OCI-M1 (cell line): Measurements from ENCODE around the gene FADD.
"Not testable (repeated sequence)": the region's sequence is repeated elsewhere in the genome, so short reads cannot be mapped to it uniquely, and the experiment has no call there.

Experiments
- DNase-seq: peaks from one replicate; lab custom pipeline; 2025; lab: John Stamatoyannopoulos, UW

The FADD gene

DNA sequence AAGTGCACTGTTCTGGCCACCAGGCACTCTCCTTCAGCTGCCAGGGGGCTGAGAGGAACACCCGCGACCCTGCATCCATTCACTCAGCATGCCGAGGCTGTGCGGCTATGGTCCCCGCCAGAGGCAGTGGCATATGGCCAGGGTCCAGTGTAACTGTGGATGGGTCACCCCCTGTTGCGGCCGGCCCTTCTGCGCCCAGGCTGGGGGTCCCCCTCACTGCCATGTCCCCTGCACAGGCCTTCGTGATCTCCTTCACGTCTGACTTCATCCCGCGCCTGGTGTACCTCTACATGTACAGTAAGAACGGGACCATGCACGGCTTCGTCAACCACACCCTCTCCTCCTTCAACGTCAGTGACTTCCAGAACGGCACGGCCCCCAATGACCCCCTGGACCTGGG, 20.8 kb upstream of the FADD start:
- no peak for DNase-seq

DNA sequence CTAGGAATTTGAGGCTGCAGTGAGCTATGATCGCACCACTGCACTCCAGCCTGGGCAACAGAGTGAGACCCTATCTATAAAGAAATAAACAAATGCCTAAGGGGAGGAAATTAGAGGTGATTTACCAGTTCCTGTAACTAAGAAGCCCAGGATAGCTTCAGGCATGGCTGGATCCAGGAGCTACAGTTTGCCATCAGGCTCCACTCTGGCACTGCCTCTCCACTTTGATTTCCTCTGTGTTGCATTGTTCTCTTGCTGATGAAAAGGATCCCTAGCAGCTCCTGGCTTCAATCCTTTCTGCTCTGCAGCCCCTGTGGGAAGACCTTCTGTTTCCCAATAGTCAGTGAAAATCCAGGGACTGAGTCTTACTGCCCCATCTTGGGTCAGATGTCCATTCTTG, 20.1 kb upstream of the FADD start:
- no peak for DNase-seq

DNA sequence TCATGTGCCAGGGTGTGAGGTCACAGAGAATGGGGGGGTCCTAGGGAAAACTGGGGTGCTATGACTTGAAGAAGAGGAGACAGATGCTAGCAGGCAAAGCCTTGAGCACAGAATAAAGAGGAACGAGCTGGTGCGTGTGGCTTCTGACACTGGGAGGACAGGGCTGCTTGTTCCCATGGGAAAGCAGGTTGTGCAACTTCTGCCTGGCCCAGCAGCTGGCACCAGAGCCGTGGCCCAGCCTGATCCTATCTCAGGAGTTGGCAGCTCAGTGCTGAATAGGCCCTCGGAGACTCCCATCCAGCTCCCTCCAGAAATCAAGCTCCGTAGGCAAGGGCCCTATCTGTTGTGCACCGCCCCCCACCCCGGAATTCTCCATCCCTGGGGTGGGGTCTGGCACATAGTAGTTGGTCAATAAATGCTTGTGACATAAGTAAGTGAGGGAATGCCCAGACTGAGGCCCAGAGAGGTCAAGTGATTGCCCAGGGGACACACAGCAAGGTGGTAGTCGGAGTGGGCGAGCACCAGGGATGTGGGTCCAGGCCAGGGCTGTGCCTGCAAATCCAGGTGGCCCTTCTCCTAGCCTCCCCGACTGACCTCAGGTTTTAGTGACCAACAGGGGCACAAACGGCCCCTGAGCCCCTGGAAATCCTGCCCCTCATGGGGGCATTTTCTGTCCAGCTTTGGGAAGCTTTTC, 19.5 kb upstream of the FADD start:
- DNase-seq: no peak

DNA sequence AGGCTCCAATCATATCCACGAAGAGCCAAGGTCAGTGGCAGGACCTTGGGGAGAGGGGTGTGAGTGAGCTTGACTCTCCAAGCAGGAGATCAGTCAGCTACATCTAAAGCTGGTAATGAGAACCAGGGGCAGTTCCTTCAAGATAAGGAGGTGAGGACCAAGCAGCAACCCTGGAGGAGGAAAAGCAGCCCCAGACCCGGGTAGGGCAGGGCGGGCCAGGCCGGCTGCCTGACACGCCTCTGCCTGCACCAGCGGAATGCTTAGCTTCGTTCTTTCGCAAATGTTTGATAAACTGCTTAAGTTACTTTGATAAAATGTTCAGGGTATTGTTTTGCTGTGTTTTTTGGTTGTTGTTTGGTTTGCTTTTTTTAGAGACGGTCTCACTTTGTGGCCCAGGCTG, 18.7 kb upstream of the FADD start:
- DNase-seq: no peak

DNA sequence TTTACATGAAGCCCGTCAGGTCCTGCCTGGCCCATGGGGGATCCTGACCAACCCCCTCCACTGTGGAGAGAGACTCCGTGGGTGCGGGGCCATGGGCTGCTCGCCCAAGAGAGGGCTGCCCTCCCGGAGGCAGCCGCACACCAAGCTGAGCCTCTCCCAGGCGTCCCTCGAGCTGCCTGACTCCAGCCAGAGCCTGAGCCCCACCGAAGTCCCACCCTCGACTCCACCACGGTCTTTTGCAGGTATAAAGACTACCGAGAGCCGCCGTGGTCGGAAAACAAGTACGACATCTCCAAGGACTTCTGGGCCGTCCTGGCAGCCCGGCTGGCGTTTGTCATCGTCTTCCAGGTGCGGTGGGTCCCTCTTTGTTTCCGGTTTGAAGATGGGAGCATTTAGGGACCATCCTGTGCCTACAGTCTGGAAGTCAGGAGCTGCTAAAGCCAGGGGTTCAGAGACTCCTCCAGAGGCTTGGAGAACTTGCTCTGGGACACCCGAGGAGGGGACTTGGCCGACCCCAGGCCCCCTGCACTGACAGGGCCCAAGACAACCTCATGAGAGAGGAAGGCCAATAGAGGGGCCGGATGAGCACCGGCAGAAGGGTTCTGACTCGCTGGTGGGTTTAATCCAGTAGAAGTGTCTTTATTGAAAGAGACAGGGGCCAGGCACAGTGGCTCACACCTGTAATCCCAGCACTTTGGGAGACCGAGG, 17.6 kb upstream of the FADD start:
- DNase-seq: no peak

DNA sequence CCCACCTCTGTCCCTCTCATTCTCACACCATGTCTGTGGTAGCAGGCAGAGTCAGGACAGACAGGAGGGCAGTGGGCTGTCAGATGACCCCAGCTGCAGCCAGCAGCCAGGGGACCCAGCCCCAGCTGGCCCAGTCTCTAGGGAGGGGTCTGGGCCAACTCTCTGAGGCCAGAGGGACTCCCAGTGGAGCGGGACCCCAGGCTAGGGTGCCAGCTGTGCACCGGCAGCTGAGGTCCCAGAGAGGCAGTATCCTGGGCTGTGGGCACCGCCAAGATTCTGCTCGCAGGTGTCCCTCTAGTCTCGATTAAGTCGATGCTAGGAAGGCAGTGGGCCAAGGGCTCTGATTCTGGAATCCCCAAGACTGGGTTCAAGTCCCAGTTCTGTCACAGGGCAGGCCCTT, 16.7 kb upstream of the FADD start:
- DNase-seq: no peak

DNA sequence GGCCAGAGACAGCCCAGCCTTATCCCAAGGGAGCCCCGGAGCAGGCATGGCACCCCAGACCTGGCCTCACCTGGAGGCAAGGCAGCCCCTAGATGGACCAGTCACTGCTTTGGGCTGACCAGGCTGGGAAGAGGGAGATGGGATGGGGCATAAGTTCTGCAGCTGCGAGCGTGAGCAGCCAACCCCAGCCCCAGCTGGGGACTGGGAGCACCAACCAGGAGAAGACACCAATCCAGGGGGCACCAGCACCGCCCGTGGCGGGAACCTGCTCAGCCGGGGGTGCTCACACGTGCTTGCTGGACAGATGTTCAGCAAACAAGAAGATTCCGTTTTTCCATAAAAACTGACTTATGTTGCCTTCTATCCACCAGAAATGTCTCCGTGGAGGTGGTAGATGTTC, 16.2 kb upstream of the FADD start:
- DNase-seq: no peak

DNA sequence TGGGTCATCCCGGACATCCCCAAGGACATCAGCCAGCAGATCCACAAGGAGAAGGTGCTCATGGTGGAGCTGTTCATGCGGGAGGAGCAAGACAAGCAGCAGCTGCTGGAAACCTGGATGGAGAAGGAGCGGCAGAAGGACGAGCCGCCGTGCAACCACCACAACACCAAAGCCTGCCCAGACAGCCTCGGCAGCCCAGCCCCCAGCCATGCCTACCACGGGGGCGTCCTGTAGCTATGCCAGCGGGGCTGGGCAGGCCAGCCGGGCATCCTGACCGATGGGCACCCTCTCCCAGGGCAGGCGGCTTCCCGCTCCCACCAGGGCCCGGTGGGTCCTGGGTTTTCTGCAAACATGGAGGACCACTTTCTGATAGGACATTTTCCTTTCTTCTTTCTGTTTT, 15.3 kb upstream of the FADD start:
- no peak for DNase-seq

DNA sequence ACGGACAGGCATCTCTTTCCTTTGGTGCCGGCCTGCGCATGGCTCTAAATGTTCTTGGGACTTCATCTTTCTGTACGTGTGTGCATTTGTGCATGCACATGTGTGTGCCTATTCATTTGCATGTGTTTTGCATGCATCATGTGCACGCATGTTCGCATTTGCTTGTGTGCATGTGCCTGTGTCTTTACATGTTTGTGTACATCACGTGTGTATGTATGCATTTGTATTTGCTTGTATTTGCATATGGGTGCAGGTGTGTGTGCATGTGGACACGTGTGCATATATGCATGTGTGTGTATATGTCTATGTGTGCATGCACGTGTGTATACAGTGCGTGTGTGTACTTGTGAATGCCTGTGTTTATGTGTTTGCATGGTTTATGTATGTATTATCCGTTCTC, 13.5 kb upstream of the FADD start:
- no peak for DNase-seq

DNA sequence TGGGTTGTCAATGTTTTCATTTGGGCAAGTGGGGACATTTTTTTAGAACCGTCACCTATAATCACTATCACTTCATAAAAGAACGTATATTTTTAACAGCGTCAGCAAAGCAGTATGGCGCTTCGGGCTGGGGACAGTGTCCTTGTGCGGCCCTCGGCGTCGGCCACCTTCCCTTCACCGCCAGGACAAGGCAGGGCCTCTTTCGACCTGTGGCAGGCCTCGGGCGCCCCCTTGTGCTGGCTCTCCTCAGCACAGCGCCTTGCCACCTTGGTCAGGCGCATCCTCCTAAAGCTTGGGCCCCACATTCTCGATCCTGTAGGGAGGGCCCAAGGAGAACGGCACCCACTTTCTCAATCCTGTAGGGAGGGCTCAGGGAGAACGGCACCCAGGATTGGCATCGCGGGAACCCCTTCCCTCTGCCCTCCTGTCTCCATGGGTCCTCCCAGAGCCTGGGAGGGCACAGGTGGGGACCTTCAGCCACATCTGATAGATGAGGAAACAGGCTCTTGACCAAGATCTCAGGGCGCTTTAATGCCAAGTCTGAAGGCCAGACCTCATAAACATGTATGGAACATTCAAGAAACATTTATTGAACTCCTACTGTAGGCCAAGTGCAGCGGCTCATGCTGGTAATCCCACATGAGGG, 11.5 kb upstream of the FADD start:
- DNase-seq: peak; percentile 87

DNA sequence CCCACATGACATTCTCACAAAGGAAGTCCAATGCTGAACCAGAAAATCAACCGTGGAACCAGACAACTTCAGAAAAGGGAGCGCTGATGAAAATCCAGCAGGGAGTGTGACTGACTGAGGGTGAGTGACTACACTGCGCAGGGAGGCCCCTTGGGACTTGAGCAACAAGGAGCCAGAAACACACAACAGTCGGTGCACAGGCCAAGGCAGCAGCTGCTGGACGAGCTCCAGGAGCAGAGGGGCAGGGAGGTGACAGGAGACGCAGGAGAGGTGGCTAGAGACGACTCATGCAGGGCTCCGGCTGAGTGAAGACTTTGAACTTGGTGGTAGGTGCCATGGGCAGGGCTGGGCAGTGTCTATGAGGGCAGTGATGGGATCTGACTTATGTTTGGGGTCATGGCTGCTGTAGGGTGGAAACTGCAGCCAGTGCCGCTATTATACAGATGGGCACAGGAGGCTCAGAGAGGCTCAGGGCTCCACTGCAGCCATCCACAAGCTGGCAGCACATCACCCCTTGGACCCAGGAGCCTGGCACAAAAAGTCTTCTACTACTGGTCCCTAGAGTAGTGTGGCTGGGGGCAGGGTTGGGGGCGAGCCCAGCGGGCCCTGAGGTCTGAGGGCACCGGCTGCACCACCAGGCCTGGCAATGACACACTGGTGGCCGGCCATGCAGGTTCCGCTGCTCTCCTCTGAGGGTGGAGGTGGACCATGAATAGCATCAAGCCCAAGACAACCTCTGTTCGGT, 10.3 kb upstream of the FADD start:
- no peak for DNase-seq

DNA sequence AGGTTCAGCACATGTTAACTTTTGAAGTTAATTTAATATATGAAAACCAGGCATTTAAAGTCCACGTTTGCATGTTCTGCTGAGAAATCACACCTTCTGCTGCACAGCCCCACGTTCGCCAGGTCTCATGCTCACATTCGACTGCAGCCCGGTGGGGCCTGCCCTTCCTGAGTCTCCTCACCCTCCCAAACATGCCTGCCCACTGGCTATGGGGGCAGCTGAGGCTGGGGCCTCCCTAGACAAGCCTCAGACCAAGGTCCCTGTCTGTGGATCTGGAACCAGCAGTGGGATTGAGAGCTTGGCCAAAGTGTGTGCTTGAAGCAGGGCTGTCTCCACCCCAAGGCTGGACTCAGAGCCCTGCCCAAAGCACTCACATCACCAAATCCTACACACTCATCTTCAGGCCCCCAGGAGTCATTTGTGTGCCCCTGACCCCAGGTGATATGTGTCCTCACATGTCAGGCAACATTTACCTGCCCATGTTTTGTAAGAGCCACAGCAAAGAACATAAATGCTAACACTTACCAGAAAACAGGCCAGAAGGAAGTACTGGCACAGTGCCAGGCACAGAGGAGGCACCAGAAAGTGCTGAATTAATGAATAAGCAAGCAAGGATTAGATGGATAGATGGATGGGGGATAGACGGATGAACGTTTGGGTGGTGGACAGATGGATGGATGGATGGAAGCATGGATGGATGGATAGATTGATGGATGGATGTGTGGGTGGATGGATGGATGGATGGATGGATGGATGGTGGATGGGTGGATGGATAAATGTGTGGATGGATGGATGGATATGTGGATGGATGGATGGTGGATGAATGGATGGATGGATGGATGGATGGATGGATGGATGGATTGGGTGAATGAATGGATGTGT, 9.4 kb upstream of the FADD start:
- DNase-seq: no peak

DNA sequence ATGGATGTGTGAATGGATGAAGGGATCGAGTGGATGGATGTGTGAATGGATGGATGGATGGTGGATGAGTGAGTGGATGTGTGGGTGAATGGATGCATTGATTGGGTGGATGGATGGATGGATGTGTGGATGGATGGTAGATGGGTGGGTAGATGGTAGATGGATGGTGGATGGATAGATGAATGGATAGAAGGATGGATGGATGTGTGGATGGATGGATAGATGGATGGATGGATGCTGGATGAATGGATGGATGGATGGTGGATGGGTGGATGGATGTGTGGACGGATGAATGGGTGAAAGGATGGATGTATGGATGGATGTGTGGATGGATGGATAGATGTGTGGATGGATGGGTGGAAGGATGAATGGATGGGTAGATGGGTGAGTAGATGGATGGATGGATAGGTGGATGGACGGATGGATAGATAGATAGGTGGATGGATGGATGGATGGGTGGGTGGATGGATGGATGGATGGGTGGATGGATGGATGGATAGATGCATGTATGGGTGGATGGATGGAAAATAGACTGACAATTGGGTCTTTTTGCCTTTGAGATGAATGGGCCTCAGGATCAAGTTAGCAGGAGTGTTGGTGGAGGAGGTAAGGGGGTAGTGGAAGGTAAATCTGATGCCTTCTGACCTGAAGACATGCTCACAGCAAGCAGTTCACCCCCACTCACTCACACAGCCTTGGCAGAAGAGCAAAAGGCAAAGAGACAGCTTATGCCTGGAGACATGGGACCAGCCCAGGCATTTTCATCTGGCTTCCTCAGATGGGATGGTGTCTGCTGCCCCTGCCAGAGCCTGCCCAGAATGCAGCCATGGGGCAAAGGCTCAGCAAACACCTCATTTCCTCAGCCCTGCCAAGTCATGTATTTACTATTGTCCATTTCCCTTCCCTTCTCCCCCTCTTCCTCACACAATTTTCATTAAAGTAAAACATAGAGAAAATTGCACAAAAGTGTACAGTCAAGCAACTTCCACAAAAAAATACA, 8.0 kb upstream of the FADD start:
- DNase-seq: no peak

DNA sequence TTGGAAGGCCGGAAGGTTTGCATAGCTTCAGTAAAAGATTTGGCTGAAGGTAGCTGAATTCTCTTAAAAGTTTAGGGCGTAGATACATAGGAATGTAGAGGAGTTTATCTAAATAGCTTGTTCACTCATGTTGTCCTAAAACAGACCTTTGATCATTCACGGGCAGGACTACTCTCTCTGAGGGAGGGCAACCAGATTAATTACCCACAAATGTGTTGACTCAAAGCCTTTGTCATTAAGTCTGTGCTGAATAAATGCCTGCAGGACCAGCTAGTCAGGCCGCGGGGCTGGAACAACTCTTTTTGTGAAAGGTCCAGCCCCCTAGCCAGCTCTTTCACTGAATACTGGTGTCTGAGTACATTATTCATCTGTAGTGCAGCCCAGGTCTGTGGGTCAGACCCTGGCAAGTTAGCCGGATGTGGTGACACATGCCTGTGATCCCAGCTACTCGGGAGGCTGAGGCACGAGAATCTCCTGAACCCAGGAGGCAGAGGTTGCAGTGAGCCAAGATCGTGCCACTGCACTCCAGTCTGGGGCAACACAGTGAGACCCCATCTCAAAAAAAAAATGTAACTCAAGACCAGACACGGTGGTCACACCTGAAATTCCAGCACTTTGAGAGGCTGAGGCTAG, 2.8 kb upstream of the FADD start:
- DNase-seq: no peak

DNA sequence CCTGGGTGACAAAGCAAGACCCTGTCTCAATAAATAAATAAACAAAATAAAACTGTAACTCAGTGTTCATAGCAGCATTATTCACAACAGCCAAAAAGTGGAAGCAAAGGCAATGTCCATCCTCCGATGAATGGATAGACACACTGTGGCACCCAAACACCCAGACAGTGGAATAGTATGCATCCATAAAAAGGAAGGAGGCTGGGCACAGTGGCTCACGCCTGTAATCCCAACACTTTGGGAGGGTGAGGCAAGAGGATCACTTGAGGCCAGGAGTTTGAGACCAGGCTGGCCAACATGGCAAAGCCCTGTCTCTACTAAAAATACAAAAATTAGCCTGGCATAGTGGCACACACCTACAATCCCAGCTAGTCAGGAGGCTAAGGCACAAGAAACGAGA, 2.0 kb upstream of the FADD start:
- not testable (repeated sequence) for DNase-seq

DNA sequence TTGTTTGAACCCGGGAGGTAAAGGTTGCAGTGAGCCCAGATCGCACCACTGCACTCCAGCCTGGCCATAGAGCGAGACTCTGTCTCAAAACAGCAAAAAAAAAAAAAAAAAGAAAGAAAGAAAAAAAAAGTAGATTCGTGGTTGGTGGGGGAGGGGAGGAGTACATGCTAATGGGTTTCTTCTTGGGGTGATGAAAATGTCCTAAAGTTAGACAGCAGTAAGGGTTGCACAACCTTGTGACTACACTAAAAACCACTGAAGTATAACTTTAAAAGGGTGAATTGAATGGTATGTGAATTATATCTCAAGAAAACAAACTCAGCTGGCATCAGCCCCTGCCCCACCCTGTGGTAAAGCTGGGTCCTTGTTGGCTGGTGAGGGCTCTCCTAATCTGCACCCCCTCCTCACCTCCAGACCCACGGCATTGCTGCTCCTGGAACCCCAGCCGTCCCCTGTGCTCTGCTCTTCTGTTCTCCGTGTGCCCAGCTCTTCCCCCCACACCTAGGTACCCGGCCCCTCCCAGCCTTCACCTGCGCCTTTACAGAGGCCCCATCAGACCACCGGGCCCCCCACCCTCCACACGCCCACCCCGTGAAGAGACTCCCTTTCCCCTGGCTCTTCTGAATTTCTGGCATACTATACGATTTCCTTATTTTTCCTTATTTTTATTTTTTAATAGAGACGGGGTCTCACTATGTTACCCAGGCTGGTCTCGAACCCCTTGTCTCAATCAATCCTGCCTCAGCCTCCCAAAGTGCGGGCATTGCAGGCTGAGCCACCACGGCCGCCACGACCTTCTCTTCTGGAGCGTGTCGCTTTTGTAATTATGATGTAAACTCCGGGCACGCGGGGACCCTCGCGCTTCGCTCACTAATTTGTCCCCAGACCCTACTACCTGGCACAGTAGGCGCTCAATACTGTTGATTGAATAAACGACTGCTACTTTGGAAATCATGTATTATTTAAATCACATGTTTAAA, 924 bp upstream of the FADD start:
- DNase-seq: peak; percentile 80

DNA sequence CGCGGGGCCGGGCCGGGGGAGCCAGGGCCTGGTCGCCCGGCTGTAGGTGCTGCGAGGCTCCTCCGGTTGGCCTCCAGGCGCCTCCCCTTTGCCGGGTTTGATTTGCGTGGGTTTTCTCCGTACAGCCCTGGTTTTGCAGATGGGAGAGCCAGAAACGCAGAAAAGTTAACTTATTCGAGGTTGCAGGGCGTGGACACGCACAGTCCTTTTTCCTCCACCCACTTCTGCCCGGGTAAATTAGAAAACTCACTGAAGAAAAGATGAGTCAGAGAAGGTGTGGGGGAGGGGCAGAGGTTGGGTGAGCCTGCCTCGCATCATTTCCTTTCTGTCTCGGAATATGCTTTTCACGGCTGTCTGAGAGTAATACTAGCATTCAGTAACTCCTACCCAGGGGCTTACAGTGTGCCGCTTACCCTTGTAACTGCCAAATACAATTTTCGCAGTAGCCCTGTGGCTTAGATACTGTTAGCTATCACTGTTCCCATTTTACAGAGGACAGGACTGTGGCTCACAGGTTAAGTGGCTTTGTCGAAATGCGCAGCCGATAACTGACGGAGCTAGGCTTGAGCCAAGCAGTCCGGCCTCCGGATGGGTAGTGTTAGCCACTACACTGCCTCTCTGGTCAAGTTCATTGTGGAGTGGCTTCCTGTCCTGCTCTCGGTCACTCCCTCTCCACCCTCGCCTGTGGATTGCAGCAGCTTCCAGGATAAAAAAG, 812 bp downstream of the FADD start:
- DNase-seq: peak; percentile 98

DNA sequence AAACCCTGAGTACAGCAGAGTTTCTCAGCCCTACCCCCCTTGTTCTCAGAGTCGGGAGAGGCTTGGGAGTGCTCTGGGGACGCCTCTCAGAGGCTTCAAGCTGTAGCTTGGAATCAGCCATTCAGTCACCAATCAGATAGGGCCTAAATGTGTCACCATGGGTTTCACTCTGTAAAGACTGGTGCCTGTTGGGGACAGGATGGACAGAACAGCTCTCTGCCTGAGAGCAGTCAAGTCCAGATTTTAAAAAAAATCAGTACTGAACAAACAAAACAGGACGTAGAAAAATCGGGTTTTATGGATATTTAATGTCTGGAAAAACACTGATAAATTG, 1.3 kb downstream of the FADD start:
- peak; percentile 94 for DNase-seq
